H4 (cell line): ENCODE data around the gene HIVEP1. TPM values are rescaled to one million over a fixed set of nuclear protein-coding genes. Genes with fewer than 3 reads are reported as not detected.

Source experiments
- DNase-seq: peaks from one replicate; pipeline ENCODE4 v3.0.0-alpha.2; 2015; ENCODE audit warnings: low spot score
- total RNA-seq: library from RNA; depleted of rRNA; stranded (reverse); fragments of >200 nt; shearing (Covaris generic); gene quantifications from 2 replicates; pipeline ENCODE4 v1.2.3, GENCODE V29; 2014; rRNA removed

The HIVEP1 gene
- total RNA-seq, 1 experiment from 2014 or later, result 7.2 TPM

GRCh38 chr6:12189150-12189549 lies 177.0 kb downstream of the HIVEP1 start:
- DNase-seq, result no peak

GRCh38 chr6:12189661-12190060 lies 177.5 kb downstream of the HIVEP1 start:
- DNase-seq, result no peak

GRCh38 chr6:12190252-12190651 lies 178.1 kb downstream of the HIVEP1 start:
- no peak for DNase-seq

GRCh38 chr6:12196326-12196936 lies 184.3 kb downstream of the HIVEP1 start:
- peak; percentile 56 for DNase-seq

GRCh38 chr6:12198851-12199250 lies 186.7 kb downstream of the HIVEP1 start:
- no peak for DNase-seq

- DNase-seq, result no peak
Observed at GRCh38 chr6:12200015-12200564, 188.0 kb downstream of the HIVEP1 start.

GRCh38 chr6:12200761-12201160 lies 188.6 kb downstream of the HIVEP1 start:
- DNase-seq, result no peak

- peak; percentile 76 for DNase-seq
Observed at GRCh38 chr6:12203001-12203400, 190.9 kb downstream of the HIVEP1 start.

GRCh38 chr6:12208190-12208589 lies 196.1 kb downstream of the HIVEP1 start:
- DNase-seq, result peak; percentile 36

- DNase-seq, result no peak
Observed at GRCh38 chr6:12208673-12209072, 196.6 kb downstream of the HIVEP1 start.

Other genes with a start within 250 kb of the HIVEP1 start
- gene ADTRP, start 233.5 kb upstream of the HIVEP1 start, total RNA-seq, result 0.74 TPM in 1 of 2 replicates, not detected in the other